Osteoblast (primary cell): ENCODE data around the gene EXOC4. TPM values are rescaled to one million over a fixed set of nuclear protein-coding genes. Genes with fewer than 3 reads are reported as not detected.
A peak's percentile ranks its signal among the peaks of the same experiment; 100 is the strongest.

Source experiments
- DNase-seq: peaks from one replicate; pipeline ENCODE4 v3.0.0; 2011; ENCODE audit warnings: low spot score, mixed read lengths; ENCODE audit not compliant: insufficient read length; ENCODE audit errors: missing footprints
- H2AFZ ChIP-seq: 2 replicates; pipeline ENCODE4 v1.6.0; 2011; ENCODE audit warnings: mild to moderate bottlenecking, low read length
- H3K27ac ChIP-seq: 2 replicates; pipeline ENCODE4 v1.5.1; 2011; ENCODE audit warnings: mild to moderate bottlenecking, low read depth, low read length, moderate library complexity
- H3K27me3 ChIP-seq: 2 replicates; pipeline ENCODE4 v1.6.0; 2012; ENCODE audit warnings: mild to moderate bottlenecking, control low read depth, inconsistent platforms, low read length, moderate library complexity; ENCODE audit not compliant: insufficient read depth
- H3K36me3 ChIP-seq: 2 replicates; pipeline ENCODE4 v1.5.1; 2011; ENCODE audit warnings: mild to moderate bottlenecking, low read length, control low read depth, moderate library complexity; ENCODE audit not compliant: insufficient read depth
- H3K4me1 ChIP-seq: 2 replicates; pipeline ENCODE4 v1.5.1; 2011; ENCODE audit warnings: mild to moderate bottlenecking, low read length, control low read depth, moderate library complexity; ENCODE audit not compliant: insufficient read depth
- H3K4me2 ChIP-seq: 2 replicates; pipeline ENCODE4 v1.6.0; 2011; ENCODE audit warnings: mild to moderate bottlenecking, low read length; ENCODE audit not compliant: insufficient read depth
- H3K4me3 ChIP-seq: fragments of 200-600 bp; sonication (generic); 3 replicates; pipeline ENCODE4 v1.5.1; 2012; ENCODE audit warnings: mild to moderate bottlenecking, low read length, inconsistent platforms; ENCODE audit not compliant: insufficient read depth
- H3K79me2 ChIP-seq: 2 replicates; pipeline ENCODE4 v1.6.0; 2012; ENCODE audit warnings: mild to moderate bottlenecking, low read length, control low read depth, inconsistent platforms; ENCODE audit not compliant: insufficient read depth
- H3K9me3 ChIP-seq: 2 replicates; pipeline ENCODE4 v1.5.1; 2011; ENCODE audit warnings: low read depth, low read length, control low read depth
- H4K20me1 ChIP-seq: 2 replicates; pipeline ENCODE4 v1.6.0; 2012; ENCODE audit warnings: mild to moderate bottlenecking, low read length, control low read depth; ENCODE audit not compliant: insufficient read depth
- CTCF ChIP-seq: IDR thresholded peaks from 2 replicates; pipeline ENCODE4 v1.5.1; 2011; ENCODE audit warnings: mild to moderate bottlenecking, low read depth, low read length, moderate library complexity; ENCODE audit errors: extremely low read depth
- total RNA-seq: library from RNA; depleted of rRNA; stranded (reverse); fragments of >200 nt; gene quantifications from 2 replicates; pipeline ENCODE4 v1.2.3, GENCODE V29; 2012

Gene EXOC4
- total RNA-seq, 1 donor: 134 TPM

GRCh38 chr7:133353775-133354174 is 100.9 kb downstream of the EXOC4 start:
- Histone ChIP-seq H3K4me3 (no peak overlapping the region), H3K9me3 (no peaks in the 10 kb centered on the region), H3K79me2 (peaks cover 24% of the 10 kb centered on the region), H3K27me3 (no peaks in the 10 kb centered on the region), H2AFZ (no peak overlapping the region), H3K36me3 (no peaks in the 10 kb centered on the region), H4K20me1 (no peaks in the 10 kb centered on the region), H3K27ac (no peak overlapping the region), H3K4me1 (peaks cover 19% of the 10 kb centered on the region), H3K4me2 (no peak overlapping the region)
- DNase-seq: no peak
- TF ChIP-seq CTCF: no peak

GRCh38 chr7:133354546-133355324 is 101.9 kb downstream of the EXOC4 start:
- H2AFZ ChIP-seq: peak overlapping the region; percentile 30
- peak; percentile 5 for DNase-seq

GRCh38 chr7:133355325-133355708 is 102.4 kb downstream of the EXOC4 start:
- Histone ChIP-seq H3K4me1 (peaks cover 23% of the 10 kb centered on the region), H3K27me3 (no peaks in the 10 kb centered on the region), H3K36me3 (no peaks in the 10 kb centered on the region), H2AFZ (peak overlapping the region; percentile 30), H3K79me2 (peaks cover 21% of the 10 kb centered on the region), H3K9me3 (no peaks in the 10 kb centered on the region), H3K27ac (peak overlapping the region; percentile 71), H3K4me3 (peak overlapping the region; percentile 20), H3K4me2 (peak overlapping the region; percentile 69), H4K20me1 (no peaks in the 10 kb centered on the region)
- TF ChIP-seq CTCF: no peak
- DNase-seq: peak; percentile 8

More at GRCh38 chr7:133354546-133355324, 101.9 kb downstream of the EXOC4 start:
- Histone ChIP-seq H3K4me3 (peak overlapping the region; percentile 20), H4K20me1 (no peaks in the 10 kb centered on the region), H3K36me3 (no peaks in the 10 kb centered on the region), H3K27me3 (no peaks in the 10 kb centered on the region), H3K79me2 (peaks cover 22% of the 10 kb centered on the region), H3K4me2 (peak overlapping the region; percentile 69), H3K27ac (peak overlapping the region; percentile 71), H3K4me1 (peaks cover 23% of the 10 kb centered on the region), H3K9me3 (no peaks in the 10 kb centered on the region)
- no peak for TF ChIP-seq CTCF

GRCh38 chr7:133355822-133356221 is 102.9 kb downstream of the EXOC4 start:
- H3K4me2 ChIP-seq: no peak overlapping the region
- peaks cover 23% of the 10 kb centered on the region for H3K4me1 ChIP-seq
- H3K9me3 ChIP-seq: no peaks in the 10 kb centered on the region
- no peak overlapping the region for H3K4me3 ChIP-seq
- peak overlapping the region; percentile 71 for H3K27ac ChIP-seq
- no peaks in the 10 kb centered on the region for H3K36me3 ChIP-seq
- H3K79me2 ChIP-seq: peaks cover 18% of the 10 kb centered on the region
- no peak overlapping the region for H2AFZ ChIP-seq
- no peaks in the 10 kb centered on the region for H3K27me3 ChIP-seq
- DNase-seq: no peak
- no peaks in the 10 kb centered on the region for H4K20me1 ChIP-seq
- TF ChIP-seq CTCF: no peak
